ENCODE data around the gene POP4. TPM values are rescaled to one million over a fixed set of nuclear protein-coding genes. Genes with fewer than 3 reads are reported as not detected.

The POP4 gene
- total RNA-seq, 4 donors from 2014 or later, result 43.7 to 57.2 (median 51.2) TPM

DNA sequence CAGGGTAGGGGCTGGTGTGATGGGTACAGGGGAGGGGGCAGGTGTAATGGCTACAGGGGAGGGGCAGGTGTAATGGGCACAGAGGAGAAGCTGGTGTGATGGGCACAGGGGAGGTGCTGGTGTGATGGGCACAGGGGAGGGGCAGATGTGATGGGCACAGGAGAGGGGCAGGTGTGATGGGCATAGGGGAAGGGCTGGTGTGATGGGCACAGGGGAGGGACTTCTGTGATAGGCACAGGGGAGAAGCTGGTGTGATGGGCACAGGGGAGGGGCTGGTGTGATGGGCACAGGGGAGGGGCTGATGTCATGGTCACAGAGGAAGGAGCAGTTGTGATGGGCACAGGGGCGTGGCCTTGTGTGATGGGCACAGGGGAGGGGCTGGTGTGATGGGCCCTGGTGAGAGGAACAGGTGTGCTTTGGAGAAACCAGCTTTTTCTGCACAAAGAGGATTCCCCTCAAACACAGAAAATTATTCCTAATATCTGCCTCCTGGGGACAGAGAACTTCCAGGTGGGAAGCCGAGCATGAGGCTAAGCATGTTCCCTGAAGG lies 38.6 kb upstream of the POP4 start:
- no peak for DNase-seq (ENCODE audit: low spot score in 2 of 2)
- TF ChIP-seq POLR2A (IDR thresholded peaks at IDR 0.05) (no peak), EP300 (IDR thresholded peaks at IDR 0.05) (no peak)
- TF ChIP-seq, protein P1, sequence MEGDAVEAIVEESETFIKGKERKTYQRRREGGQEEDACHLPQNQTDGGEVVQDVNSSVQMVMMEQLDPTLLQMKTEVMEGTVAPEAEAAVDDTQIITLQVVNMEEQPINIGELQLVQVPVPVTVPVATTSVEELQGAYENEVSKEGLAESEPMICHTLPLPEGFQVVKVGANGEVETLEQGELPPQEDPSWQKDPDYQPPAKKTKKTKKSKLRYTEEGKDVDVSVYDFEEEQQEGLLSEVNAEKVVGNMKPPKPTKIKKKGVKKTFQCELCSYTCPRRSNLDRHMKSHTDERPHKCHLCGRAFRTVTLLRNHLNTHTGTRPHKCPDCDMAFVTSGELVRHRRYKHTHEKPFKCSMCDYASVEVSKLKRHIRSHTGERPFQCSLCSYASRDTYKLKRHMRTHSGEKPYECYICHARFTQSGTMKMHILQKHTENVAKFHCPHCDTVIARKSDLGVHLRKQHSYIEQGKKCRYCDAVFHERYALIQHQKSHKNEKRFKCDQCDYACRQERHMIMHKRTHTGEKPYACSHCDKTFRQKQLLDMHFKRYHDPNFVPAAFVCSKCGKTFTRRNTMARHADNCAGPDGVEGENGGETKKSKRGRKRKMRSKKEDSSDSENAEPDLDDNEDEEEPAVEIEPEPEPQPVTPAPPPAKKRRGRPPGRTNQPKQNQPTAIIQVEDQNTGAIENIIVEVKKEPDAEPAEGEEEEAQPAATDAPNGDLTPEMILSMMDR (IDR thresholded peaks at IDR 0.05), result no peak
- no peaks in the 10 kb centered on the region for H3K9me3 ChIP-seq

GRCh38 chr19:29568036-29569025 lies 37.8 kb upstream of the POP4 start:
- Histone ChIP-seq H3K4me3 (no peak overlapping the region), H3K4me1 (no peaks in the 10 kb centered on the region), H3K27me3 (peaks cover 0 to 18% of the 10 kb centered on the region in 2 donors), H3K36me3 (no peaks in the 10 kb centered on the region), H3K27ac (no peak overlapping the region), H3K9me3 (no peaks in the 10 kb centered on the region)
- 56 to 61% methylated on average over 22 of the region's 22 CpGs for WGBS, 2 donors
- no peak for DNase-seq (ENCODE audit: low spot score in 2 of 2)
- no peak for TF ChIP-seq POLR2A (IDR thresholded peaks at IDR 0.05)
- no peak for TF ChIP-seq EP300 (IDR thresholded peaks at IDR 0.05)
- TF ChIP-seq, protein P1 (IDR thresholded peaks at IDR 0.05), result no peak

More for the DNA sequence above, 38.6 kb upstream of the POP4 start:
- 67 to 79% methylated on average over 2 of the region's 2 CpGs for WGBS, 2 donors
- no peaks in the 10 kb centered on the region for H3K4me1 ChIP-seq
- no peaks in the 10 kb centered on the region for H3K36me3 ChIP-seq
- peaks cover 0 to 19% of the 10 kb centered on the region in 2 donors for H3K27me3 ChIP-seq
- no peak overlapping the region for H3K27ac ChIP-seq
- no peak overlapping the region for H3K4me3 ChIP-seq

DNA sequence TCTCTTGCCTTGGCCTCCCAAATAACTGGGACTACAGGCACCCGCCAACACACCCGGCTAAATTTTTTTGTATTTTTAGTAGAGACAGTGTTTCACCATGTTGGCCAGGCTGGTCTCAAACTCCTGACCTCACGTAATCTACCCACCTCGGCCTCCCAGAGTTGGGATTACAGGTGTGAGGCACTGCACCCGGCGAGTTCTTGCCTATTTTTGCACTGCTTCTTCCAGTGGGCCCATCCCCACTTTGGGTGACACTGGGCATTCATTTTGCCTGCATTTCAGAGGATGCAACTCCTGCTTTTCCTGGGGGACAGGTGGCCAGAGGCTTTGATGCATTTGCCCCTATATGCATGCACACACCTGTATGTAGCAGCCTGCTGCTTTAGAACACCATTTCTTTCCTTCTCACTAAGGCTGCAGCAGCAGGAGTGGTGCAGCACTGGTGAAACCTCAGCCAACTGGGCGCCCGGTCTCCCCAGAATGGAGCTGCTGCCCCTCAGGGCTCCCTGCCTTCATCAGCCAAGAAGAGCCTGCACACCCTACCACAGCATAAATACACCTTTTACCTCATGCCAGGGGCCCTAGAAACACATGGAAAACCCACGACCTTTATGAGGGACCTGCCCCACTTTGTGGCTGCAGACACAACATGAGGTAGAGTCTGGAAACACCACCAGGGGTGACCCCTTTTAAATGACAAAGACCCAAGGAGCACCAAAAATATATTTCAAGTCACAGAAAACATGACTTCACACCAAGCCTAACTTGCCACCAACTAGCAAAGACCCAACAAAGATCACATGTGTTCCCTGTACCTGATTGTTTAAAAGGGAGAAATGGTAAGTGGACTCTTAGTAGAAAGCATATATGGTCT lies 36.8 kb upstream of the POP4 start:
- H3K9me3 ChIP-seq, result no peaks in the 10 kb centered on the region
- DNase-seq (ENCODE audit: low spot score in 2 of 2), result no peak
- WGBS, 2 donors, result 69 to 75% methylated on average over 9 of the region's 9 CpGs
- H3K4me3 ChIP-seq, result no peak overlapping the region
- H3K27ac ChIP-seq, result no peak overlapping the region
- H3K27me3 ChIP-seq, result peaks cover 0 to 16% of the 10 kb centered on the region in 2 donors
- no peaks in the 10 kb centered on the region for H3K36me3 ChIP-seq
- no peaks in the 10 kb centered on the region for H3K4me1 ChIP-seq
- TF ChIP-seq POLR2A (IDR thresholded peaks at IDR 0.05) (no peak), EP300 (IDR thresholded peaks at IDR 0.05) (no peak)
- TF ChIP-seq, protein P1 (IDR thresholded peaks at IDR 0.05), result no peak

GRCh38 chr19:29571181-29571580 lies 34.9 kb upstream of the POP4 start:
- TF ChIP-seq, protein P1 (IDR thresholded peaks at IDR 0.05), result no peak
- Histone ChIP-seq H3K4me3 (no peak overlapping the region), H3K27me3 (peaks cover 0 to 15% of the 10 kb centered on the region in 2 donors)

More at GRCh38 chr19:29571181-29571580, 34.9 kb upstream of the POP4 start:
- Histone ChIP-seq H3K27ac (no peak overlapping the region), H3K9me3 (no peaks in the 10 kb centered on the region), H3K36me3 (no peaks in the 10 kb centered on the region), H3K4me1 (no peaks in the 10 kb centered on the region)
- whole genome bisulfite sequencing, 2 donors, result 71 to 78% methylated on average over 6 of the region's 6 CpGs
- no peak for DNase-seq (ENCODE audit: low spot score in 2 of 2)
